Stimulated activated CD8-positive, alpha-beta memory T cell treated with anti-CD3 and anti-CD28 coated beads, Interleukin-15, amount 100 ng/mL, for 48 hours (primary cell): ENCODE results near the gene SLITRK3.
"Not testable (repeated sequence)": the region's sequence is repeated elsewhere in the genome, so short reads cannot be mapped to it uniquely, and the experiment has no call there.

Source experiments
- DNase-seq, 2 donors: peaks; one replicate each; pipeline ENCODE4 v3.0.0-alpha.2; 2020; ENCODE audit warnings: low read depth in 2 of 2

SLITRK3 gene

GRCh38 chr3:165191491-165191890 lies 4.7 kb downstream of the SLITRK3 start:
- no peak for DNase-seq

- no peak for DNase-seq
These were observed 7.7 kb downstream of the SLITRK3 start for GRCh38 chr3:165188452-165188851.

- no peak for DNase-seq
These were observed 10.4 kb downstream of the SLITRK3 start for GRCh38 chr3:165185707-165186327.

GRCh38 chr3:165181556-165181955 lies 14.6 kb downstream of the SLITRK3 start:
- no peak for DNase-seq

- DNase-seq: no peak
These were observed 25.9 kb downstream of the SLITRK3 start for GRCh38 chr3:165170236-165170635.

GRCh38 chr3:165169368-165169767 lies 26.8 kb downstream of the SLITRK3 start:
- DNase-seq: no peak

GRCh38 chr3:165162883-165163282 lies 33.3 kb downstream of the SLITRK3 start:
- DNase-seq: no peak

- no peak for DNase-seq
These were observed 36.3 kb downstream of the SLITRK3 start for GRCh38 chr3:165159760-165160421.

GRCh38 chr3:165158011-165158410 lies 38.2 kb downstream of the SLITRK3 start:
- DNase-seq: no peak

GRCh38 chr3:165156757-165157420 lies 39.3 kb downstream of the SLITRK3 start:
- no peak for DNase-seq

- no peak for DNase-seq
These were observed 47.2 kb downstream of the SLITRK3 start for GRCh38 chr3:165148876-165149441.

- DNase-seq: no peak
These were observed 51.9 kb downstream of the SLITRK3 start for GRCh38 chr3:165144271-165144670.

GRCh38 chr3:165139918-165140317 lies 56.3 kb downstream of the SLITRK3 start:
- not testable (repeated sequence) for DNase-seq
